IMR-90 (cell line): ENCODE results near the gene POLR3A. TPM values are rescaled to one million over a fixed set of nuclear protein-coding genes. Genes with fewer than 3 reads are reported as not detected.
A peak's percentile ranks its signal among the peaks of the same experiment; 100 is the strongest.

Source experiments
- ATAC-seq: fragments of 200-7000 bp; cut with Tn5 transposase; 2 replicates; pipeline ENCODE4 v1.9.1; 2020; ENCODE audit warnings: low read depth, mild to moderate bottlenecking, moderate library complexity
- BruUV-seq: library from RNA; stranded (reverse); fragments of 400-500 nt; replicated peaks from 2 replicates; lab custom pipeline; 2021; lab: Mats Ljungman, UMichigan
- CTCF ChIA-PET: fragments of 300-600 bp; formaldehyde crosslinking; extraction: SDS; loops from one replicate; lab custom pipeline; 2021; ENCODE audit warnings: antibody characterized with exemption; lab: Yijun Ruan, JAX
- POLR2A ChIA-PET: fragments of 300-600 bp; sonication (Branson Sonifier 250); formaldehyde crosslinking; loops from one replicate; lab custom pipeline; 2022; ENCODE audit warnings: antibody characterized with exemption; ENCODE audit not compliant: unreplicated experiment; lab: Charles Lee
- DNase-seq: peaks from one replicate; pipeline ENCODE4 v3.0.0; 2013
- H2AFZ ChIP-seq: replicated peaks from 2 replicates; pipeline ENCODE3; 2013; ENCODE audit warnings: low read length, mild to moderate bottlenecking; ENCODE audit not compliant: poor library complexity
- H2AK5ac ChIP-seq: 2 replicates; pipeline ENCODE4 v1.6.1; 2013; ENCODE audit warnings: low read depth, low read length, inconsistent platforms
- H2AK9ac ChIP-seq: replicated peaks from 2 replicates; pipeline ENCODE3; 2013; ENCODE audit warnings: mild to moderate bottlenecking, low read depth, low read length, moderate library complexity; ENCODE audit not compliant: poor library complexity
- H2BK120ac ChIP-seq: 2 replicates; pipeline ENCODE4 v1.6.1; 2013; ENCODE audit warnings: low read depth, low read length, inconsistent platforms
- H2BK15ac ChIP-seq: 3 replicates; pipeline ENCODE4 v1.6.1; 2013; ENCODE audit warnings: low read depth, low read length, inconsistent platforms
- H2BK20ac ChIP-seq: 2 replicates; pipeline ENCODE4 v1.6.1; 2013; ENCODE audit warnings: low read depth, mild to moderate bottlenecking, inconsistent platforms, low read length, moderate library complexity
- H2BK5ac ChIP-seq: 2 replicates; pipeline ENCODE4 v1.6.1; 2013; ENCODE audit warnings: mild to moderate bottlenecking, low read depth, low read length, inconsistent platforms; ENCODE audit not compliant: poor library complexity, severe bottlenecking
- H3K14ac ChIP-seq: replicated peaks from 2 replicates; pipeline ENCODE4 v1.6.1; 2013; ENCODE audit warnings: low read depth, low read length, inconsistent platforms
- H3K18ac ChIP-seq: 2 replicates; pipeline ENCODE4 v1.6.1; 2013; ENCODE audit warnings: low read depth, low read length, control low read depth
- H3K23ac ChIP-seq: 2 replicates; pipeline ENCODE4 v1.6.1; 2013; ENCODE audit warnings: low read depth, low read length, inconsistent platforms
- H3K27ac ChIP-seq: 2 replicates; pipeline ENCODE4 v1.5.1; 2013; ENCODE audit warnings: mild to moderate bottlenecking, control low read depth, low read length; ENCODE audit not compliant: insufficient read depth
- H3K27me3 ChIP-seq: 2 replicates; pipeline ENCODE4 v1.6.1; 2013; ENCODE audit warnings: low read length; ENCODE audit not compliant: control insufficient read depth, insufficient read depth
- H3K36me3 ChIP-seq: 2 replicates; pipeline ENCODE4 v1.6.1; 2013; ENCODE audit warnings: low read length, mixed read lengths; ENCODE audit not compliant: control insufficient read depth, insufficient read depth
- H3K4ac ChIP-seq: 2 replicates; pipeline ENCODE4 v1.6.1; 2013; ENCODE audit warnings: low read depth, low read length, inconsistent platforms
- H3K4me1 ChIP-seq: 2 replicates; pipeline ENCODE4 v1.6.1; 2013; ENCODE audit warnings: low read length, mixed read lengths; ENCODE audit not compliant: control insufficient read depth, insufficient read depth
- H3K4me2 ChIP-seq: 2 replicates; pipeline ENCODE4 v1.6.1; 2013; ENCODE audit warnings: low read depth, mild to moderate bottlenecking, control low read depth, low read length, moderate library complexity
- H3K4me3 ChIP-seq: 2 replicates; pipeline ENCODE4 v1.5.1; 2013; ENCODE audit warnings: low read depth, mild to moderate bottlenecking, control low read depth, low read length, moderate library complexity; ENCODE audit not compliant: insufficient read depth
- H3K56ac ChIP-seq: 2 replicates; pipeline ENCODE4 v1.6.1; 2013; ENCODE audit warnings: low read length, inconsistent platforms; ENCODE audit not compliant: insufficient read depth; ENCODE audit errors: extremely low read depth
- H3K79me1 ChIP-seq, 2 experiments: 2 replicates each; pipeline ENCODE4 v1.6.1; 2013; ENCODE audit warnings: low read length in 2 of 2, inconsistent platforms in 1 of 2, low read depth in 1 of 2
- H3K9ac ChIP-seq: 2 replicates; pipeline ENCODE4 v1.6.1; 2013; ENCODE audit warnings: low read depth, low read length, control low read depth
- H3K9me1 ChIP-seq: 2 replicates; pipeline ENCODE4 v1.6.1; 2013; ENCODE audit warnings: low read length, inconsistent platforms; ENCODE audit not compliant: insufficient read depth
- H3K9me3 ChIP-seq: 2 replicates; pipeline ENCODE4 v1.6.1; 2013; ENCODE audit warnings: low read length; ENCODE audit not compliant: control insufficient read depth, insufficient read depth
- H4K20me1 ChIP-seq: 2 replicates; pipeline ENCODE4 v1.6.1; 2013; ENCODE audit warnings: low read length, inconsistent platforms; ENCODE audit not compliant: insufficient read depth
- H4K5ac ChIP-seq: 2 replicates; pipeline ENCODE4 v1.6.1; 2013; ENCODE audit warnings: mild to moderate bottlenecking, low read depth, low read length, control low read depth
- H4K8ac ChIP-seq, 2 experiments: 2 replicates each; pipeline ENCODE4 v1.6.1; 2013; ENCODE audit warnings: low read depth in 2 of 2, low read length in 2 of 2, control low read depth in 1 of 2, inconsistent platforms in 1 of 2
- H4K91ac ChIP-seq: 2 replicates; pipeline ENCODE4 v1.6.1; 2013; ENCODE audit warnings: low read depth, low read length, inconsistent platforms; ENCODE audit not compliant: insufficient read depth
- BHLHE40 ChIP-seq: fragments of 150-350 bp; IDR thresholded peaks from 2 replicates; pipeline ENCODE4 v1.6.1; 2016; ENCODE audit warnings: mild to moderate bottlenecking, low read depth, low read length
- CEBPB ChIP-seq: IDR thresholded peaks from 2 replicates; pipeline ENCODE4 v1.6.1; 2012; ENCODE audit warnings: low read depth, low read length, improper control_type of control experiment
- CHD1 ChIP-seq: IDR thresholded peaks from 2 replicates; pipeline ENCODE4 v1.6.1; 2012; ENCODE audit warnings: low read depth, low read length, improper control_type of control experiment
- FOS ChIP-seq: fragments of 150-350 bp; IDR thresholded peaks from 2 replicates; pipeline ENCODE4 v1.6.1; 2016; ENCODE audit warnings: low read depth, low read length
- MAFK ChIP-seq: IDR thresholded peaks from 2 replicates; pipeline ENCODE4 v1.6.1; 2012; ENCODE audit warnings: low read depth, low read length, improper control_type of control experiment
- MAZ ChIP-seq: IDR thresholded peaks from 2 replicates; pipeline ENCODE4 v1.6.1; 2012; ENCODE audit warnings: low read depth, mild to moderate bottlenecking, low read length, improper control_type of control experiment, moderate library complexity, borderline replicate concordance
- MXI1 ChIP-seq: IDR thresholded peaks from 2 replicates; pipeline ENCODE4 v1.6.1; 2012; ENCODE audit warnings: low read depth, mild to moderate bottlenecking, low read length, moderate library complexity, borderline replicate concordance
- NFE2L2 ChIP-seq: fragments of 150-350 bp; IDR thresholded peaks from 2 replicates; pipeline ENCODE4 v1.6.1; 2016; ENCODE audit warnings: low read depth, mild to moderate bottlenecking, low read length
- POLR2A ChIP-seq: IDR thresholded peaks from 2 replicates; pipeline ENCODE4 v1.6.1; 2012; ENCODE audit warnings: mild to moderate bottlenecking, low read depth, low read length
- RAD21 ChIP-seq: IDR thresholded peaks from 2 replicates; pipeline ENCODE4 v1.6.1; 2012; ENCODE audit warnings: low read length, improper control_type of control experiment
- RCOR1 ChIP-seq: IDR thresholded peaks from 2 replicates; pipeline ENCODE4 v1.6.1; 2012; ENCODE audit warnings: mild to moderate bottlenecking, low read length, improper control_type of control experiment; ENCODE audit not compliant: insufficient replicate concordance
- RFX5 ChIP-seq: IDR thresholded peaks from 2 replicates; pipeline ENCODE4 v1.8.0; 2012; ENCODE audit warnings: low read depth, mild to moderate bottlenecking, low read length, moderate library complexity
- SMC3 ChIP-seq: fragments of 150-350 bp; IDR thresholded peaks from 2 replicates; pipeline ENCODE4 v1.6.1; 2016; ENCODE audit warnings: low read depth, mild to moderate bottlenecking, antibody characterized with exemption, low read length, moderate library complexity
- WGBS, 2 experiments: methylation state at CpG; one replicate each; pipeline versions ENCODE4 v1.1.5 to v1.1.7; 2013; ENCODE audit warnings: missing lambda C conversion rate in 2 of 2; ENCODE audit not compliant: insufficient read length in 1 of 2; ENCODE audit errors: extremely low coverage in 2 of 2; 5-methylcytosine and 5-hydroxymethylcytosine counted together
- dilution Hi-C: fragments of 300-500 bp; cut with HindIII; formaldehyde crosslinking; loops from one replicate; pipeline ENCODE4 v1.14.3; 2018; ENCODE audit warnings: low sequenced_read_pairs; ENCODE audit not compliant: unreplicated experiment
- in situ Hi-C: fragments of 300-500 bp; cut with MboI; formaldehyde crosslinking; loops from 3 replicates; pipeline ENCODE4 v1.14.3; 2019; ENCODE audit warnings: low sequenced_read_pairs, inconsistent platforms, mixed read lengths
- intact Hi-C: fragments of 100-400 bp; cut with micrococcal nuclease; formaldehyde crosslinking; loops from 2 replicates; pipeline ENCODE4 v1.10.0; 2022
- polyA plus RNA-seq, 3 experiments: library from polyadenylated mRNA; depleted of rRNA; stranded (reverse); fragments of >200 nt; gene quantifications; 2 replicates each; pipeline ENCODE4 v1.2.3, GENCODE V29; 2012; ENCODE audit warnings: low replicate concordance in 1 of 3
- total RNA-seq: library from RNA; depleted of rRNA; stranded (reverse); fragments of >200 nt; gene quantifications from 2 replicates; pipeline ENCODE4 v1.2.3, GENCODE V29; 2012
- TF ChIP-seq, protein P1 (sequence below): fragments of 150-350 bp; IDR thresholded peaks from 2 replicates; pipeline ENCODE4 v1.6.1; 2017; ENCODE audit warnings: mild to moderate bottlenecking, antibody characterized with exemption, low read length, low read depth
- TF ChIP-seq, protein P2 (sequence below): conservative IDR thresholded peaks from 2 replicates; pipeline ENCODE4 v1.5.1; 2012; ENCODE audit warnings: mild to moderate bottlenecking, low read depth, low read length, improper control_type of control experiment
- TF ChIP-seq, protein P3 (sequence below): fragments of 150-350 bp; IDR thresholded peaks from 2 replicates; pipeline ENCODE4 v1.6.1; 2016; ENCODE audit warnings: low read depth, mild to moderate bottlenecking, low read length, moderate library complexity, borderline replicate concordance

POLR3A gene
- total and polyA plus RNA-seq, 2 of the 4 experiments (the other 2 are of a cell fraction) = 11.9 to 24.4 TPM

DNA sequence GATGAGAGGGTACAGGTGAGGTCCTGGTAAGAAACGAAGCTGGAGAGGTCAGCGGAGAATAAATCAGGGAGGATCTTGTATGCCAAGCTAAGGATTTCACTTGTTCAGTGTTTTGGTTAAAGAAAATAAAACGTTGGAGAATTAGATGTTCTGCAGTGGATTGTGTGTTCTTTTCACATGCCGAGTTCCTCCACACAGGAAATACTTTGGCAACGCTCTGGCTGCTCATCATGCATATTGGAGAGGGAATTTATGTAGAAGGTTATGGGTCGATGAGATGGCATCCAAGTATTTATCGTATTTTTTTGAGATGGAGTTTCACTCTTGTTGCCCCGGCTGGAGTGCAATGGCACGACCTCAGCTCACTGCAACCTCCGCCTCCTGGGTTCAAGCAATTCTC lies 15.4 kb upstream of the POLR3A start:
- WGBS, 2 experiments = 65% methylated on average over 3 of the region's 10 CpGs; no CpG with 5 or more reads in 1 of the 2 experiments
- CTCF ChIA-PET = no interaction called here
- Histone ChIP-seq H2BK5ac (no peak overlapping the region), H3K9ac (no peak overlapping the region), H4K8ac (no peak overlapping the region), H3K4ac (0 out of 2 replicates have a peak overlapping the region, but pooled peaks have one; percentile 4), H3K4me2 (no peak overlapping the region), H3K27me3 (no peaks in the 10 kb centered on the region), H3K18ac (no peak overlapping the region), H3K56ac (no peak overlapping the region), H4K5ac (no peak overlapping the region), H4K91ac (no peak overlapping the region), H3K36me3 (peaks cover 25% of the 10 kb centered on the region), H3K4me1 (peaks cover 15% of the 10 kb centered on the region), H2AFZ (no peak overlapping the region), H2AK5ac (no peak overlapping the region), H3K9me1 (peaks cover 21% of the 10 kb centered on the region), H2BK15ac (no peak overlapping the region), H2BK120ac (no peak overlapping the region), H2AK9ac (no peak overlapping the region), H4K20me1 (peaks cover 53% of the 10 kb centered on the region), H3K4me3 (no peak overlapping the region), H3K14ac (peak overlapping the region; percentile 35; the same call in 1 of the 2 replicates), H3K23ac (no peak overlapping the region), H3K9me3 (no peaks in the 10 kb centered on the region), H3K27ac (no peak overlapping the region), H3K79me1 (peaks cover 16 to 45% of the 10 kb centered on the region in 2 experiments; a peak in 3 of 4 replicates), H2BK20ac (no peak overlapping the region)
- intact Hi-C loops = loop anchor here (5.0 to 10.0 kb wide), 3 partner anchors 153 to 928 kb away; no protein-coding TSS in a partner anchor
- TF ChIP-seq MAFK (no peak), RAD21 (no peak), BHLHE40 (no peak), RFX5 (no peak), POLR2A (no peak), RCOR1 (no peak), FOS (no peak), MAZ (no peak), MXI1 (no peak), SMC3 (no peak), CHD1 (no peak), NFE2L2 (no peak), CEBPB (no peak)
- TF ChIP-seq, protein P1, sequence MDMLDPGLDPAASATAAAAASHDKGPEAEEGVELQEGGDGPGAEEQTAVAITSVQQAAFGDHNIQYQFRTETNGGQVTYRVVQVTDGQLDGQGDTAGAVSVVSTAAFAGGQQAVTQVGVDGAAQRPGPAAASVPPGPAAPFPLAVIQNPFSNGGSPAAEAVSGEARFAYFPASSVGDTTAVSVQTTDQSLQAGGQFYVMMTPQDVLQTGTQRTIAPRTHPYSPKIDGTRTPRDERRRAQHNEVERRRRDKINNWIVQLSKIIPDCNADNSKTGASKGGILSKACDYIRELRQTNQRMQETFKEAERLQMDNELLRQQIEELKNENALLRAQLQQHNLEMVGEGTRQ = no peak
- TF ChIP-seq, protein P2, sequence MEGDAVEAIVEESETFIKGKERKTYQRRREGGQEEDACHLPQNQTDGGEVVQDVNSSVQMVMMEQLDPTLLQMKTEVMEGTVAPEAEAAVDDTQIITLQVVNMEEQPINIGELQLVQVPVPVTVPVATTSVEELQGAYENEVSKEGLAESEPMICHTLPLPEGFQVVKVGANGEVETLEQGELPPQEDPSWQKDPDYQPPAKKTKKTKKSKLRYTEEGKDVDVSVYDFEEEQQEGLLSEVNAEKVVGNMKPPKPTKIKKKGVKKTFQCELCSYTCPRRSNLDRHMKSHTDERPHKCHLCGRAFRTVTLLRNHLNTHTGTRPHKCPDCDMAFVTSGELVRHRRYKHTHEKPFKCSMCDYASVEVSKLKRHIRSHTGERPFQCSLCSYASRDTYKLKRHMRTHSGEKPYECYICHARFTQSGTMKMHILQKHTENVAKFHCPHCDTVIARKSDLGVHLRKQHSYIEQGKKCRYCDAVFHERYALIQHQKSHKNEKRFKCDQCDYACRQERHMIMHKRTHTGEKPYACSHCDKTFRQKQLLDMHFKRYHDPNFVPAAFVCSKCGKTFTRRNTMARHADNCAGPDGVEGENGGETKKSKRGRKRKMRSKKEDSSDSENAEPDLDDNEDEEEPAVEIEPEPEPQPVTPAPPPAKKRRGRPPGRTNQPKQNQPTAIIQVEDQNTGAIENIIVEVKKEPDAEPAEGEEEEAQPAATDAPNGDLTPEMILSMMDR = no peak
- TF ChIP-seq, protein P3, sequence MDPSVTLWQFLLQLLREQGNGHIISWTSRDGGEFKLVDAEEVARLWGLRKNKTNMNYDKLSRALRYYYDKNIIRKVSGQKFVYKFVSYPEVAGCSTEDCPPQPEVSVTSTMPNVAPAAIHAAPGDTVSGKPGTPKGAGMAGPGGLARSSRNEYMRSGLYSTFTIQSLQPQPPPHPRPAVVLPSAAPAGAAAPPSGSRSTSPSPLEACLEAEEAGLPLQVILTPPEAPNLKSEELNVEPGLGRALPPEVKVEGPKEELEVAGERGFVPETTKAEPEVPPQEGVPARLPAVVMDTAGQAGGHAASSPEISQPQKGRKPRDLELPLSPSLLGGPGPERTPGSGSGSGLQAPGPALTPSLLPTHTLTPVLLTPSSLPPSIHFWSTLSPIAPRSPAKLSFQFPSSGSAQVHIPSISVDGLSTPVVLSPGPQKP = no peak
- dilution Hi-C loops = no loop called here
- DNase-seq (peak; percentile 43), ATAC-seq (peak; percentile 6)
- in situ Hi-C loops = loop anchor here (5.0 to 10.0 kb wide), 3 partner anchors 260 to 1153 kb away; no protein-coding TSS in a partner anchor
- BruUV-seq = no TSS peak
- POLR2A ChIA-PET = no interaction called here
